OCI-LY7 (cell line): ENCODE results near the gene ZNF276. TPM values are rescaled to one million over a fixed set of nuclear protein-coding genes. Genes with fewer than 3 reads are reported as not detected.

Experiments
- BruUV-seq: library from RNA; stranded (reverse); fragments of 400-500 nt; replicated peaks from 2 replicates; lab custom pipeline; 2021; lab: Mats Ljungman, UMichigan
- CTCF ChIA-PET: fragments of 300-600 bp; sonication (Branson Sonifier 250); formaldehyde crosslinking; loops from one replicate; lab custom pipeline; 2022; ENCODE audit warnings: antibody characterized with exemption; ENCODE audit not compliant: unreplicated experiment; lab: Charles Lee
- POLR2A ChIA-PET: fragments of 300-600 bp; sonication (Branson Sonifier 250); formaldehyde crosslinking; loops from one replicate; lab custom pipeline; 2022; ENCODE audit warnings: antibody characterized with exemption; lab: Charles Lee
- DNase-seq: peaks from one replicate; pipeline ENCODE4 v3.0.0-alpha.2; 2015; ENCODE audit warnings: low spot score
- H2AFZ ChIP-seq: fragments of 200-600 bp; sonication (generic), shearing (Covaris generic); 2 replicates; pipeline ENCODE4 v1.6.1; 2014; ENCODE audit warnings: mild to moderate bottlenecking, antibody characterized with exemption, low read length, moderate library complexity
- H3K27ac ChIP-seq: fragments of 200-600 bp; sonication (generic); 2 replicates; pipeline ENCODE4 v1.5.1; 2014; ENCODE audit warnings: mixed run types, low read depth, mild to moderate bottlenecking, moderate library complexity, low read length, inconsistent platforms; ENCODE audit not compliant: poor library complexity, severe bottlenecking
- H3K36me3 ChIP-seq: fragments of 200-600 bp; sonication (generic); 2 replicates; pipeline ENCODE4 v1.6.1; 2014; ENCODE audit warnings: mild to moderate bottlenecking, antibody characterized with exemption, low read length, moderate library complexity, mixed read lengths; ENCODE audit not compliant: insufficient read depth
- H3K4me1 ChIP-seq: fragments of 200-600 bp; sonication (generic); 2 replicates; pipeline ENCODE4 v1.5.1; 2014; ENCODE audit warnings: mild to moderate bottlenecking, low read length; ENCODE audit not compliant: insufficient read depth, poor library complexity, severe bottlenecking
- H3K4me2 ChIP-seq: fragments of 200-600 bp; sonication (generic); 2 replicates; pipeline ENCODE4 v1.6.1; 2014; ENCODE audit warnings: mild to moderate bottlenecking, low read length
- H3K4me3 ChIP-seq: fragments of 200-600 bp; sonication (generic); 2 replicates; pipeline ENCODE4 v1.5.1; 2014; ENCODE audit warnings: mild to moderate bottlenecking, low read depth, low read length; ENCODE audit not compliant: poor library complexity, severe bottlenecking
- H3K79me2 ChIP-seq: fragments of 200-600 bp; sonication (generic); 2 replicates; pipeline ENCODE4 v1.6.1; 2016; ENCODE audit warnings: low read depth, mild to moderate bottlenecking, low read length, moderate library complexity, mixed read lengths; ENCODE audit not compliant: insufficient read depth
- H3K9me2 ChIP-seq: fragments of 200-600 bp; sonication (generic); 2 replicates; pipeline ENCODE4 v1.6.1; 2016; ENCODE audit warnings: mild to moderate bottlenecking, low read length, mixed read lengths; ENCODE audit not compliant: insufficient read depth
- H3K9me3 ChIP-seq: fragments of 200-600 bp; sonication (generic); 2 replicates; pipeline ENCODE4 v1.6.1; 2014; ENCODE audit warnings: mild to moderate bottlenecking, mixed run types, low read length, mixed read lengths
- H4K20me1 ChIP-seq: fragments of 200-600 bp; sonication (generic); 2 replicates; pipeline ENCODE4 v1.6.1; 2014; ENCODE audit warnings: mild to moderate bottlenecking, antibody characterized with exemption, low read length, moderate library complexity, mixed read lengths; ENCODE audit not compliant: insufficient read depth
- CTCF ChIP-seq: fragments of 200-600 bp; sonication (generic); conservative IDR thresholded peaks from 2 replicates; pipeline ENCODE4 v1.5.1; 2014; ENCODE audit warnings: mild to moderate bottlenecking, antibody characterized with exemption, low read length, moderate library complexity, mixed read lengths
- EZH2phosphoT487 ChIP-seq: fragments of 200-600 bp; sonication (generic); IDR thresholded peaks from 2 replicates; pipeline ENCODE4 v1.6.1; 2018; ENCODE audit warnings: low read depth, borderline replicate concordance, mild to moderate bottlenecking, mixed run types, antibody characterized with exemption, low read length, moderate library complexity, mixed read lengths
- intact Hi-C: fragments of 100-400 bp; cut with micrococcal nuclease; formaldehyde crosslinking; loops from one replicate; pipeline ENCODE4 v1.10.0; 2022; ENCODE audit not compliant: unreplicated experiment
- total RNA-seq, 2 experiments: library from RNA; depleted of rRNA in 1 of 2; stranded (reverse); fragments of >200 nt in 1 of 2; shearing (Covaris generic) in 1 of 2; gene quantifications; 2 replicates each; pipeline ENCODE4 v1.2.3, GENCODE V29; 2014 to 2022

Gene ZNF276
- total RNA-seq, 2 experiments from 2014 or later, result 27.4 to 30.8 TPM

DNA sequence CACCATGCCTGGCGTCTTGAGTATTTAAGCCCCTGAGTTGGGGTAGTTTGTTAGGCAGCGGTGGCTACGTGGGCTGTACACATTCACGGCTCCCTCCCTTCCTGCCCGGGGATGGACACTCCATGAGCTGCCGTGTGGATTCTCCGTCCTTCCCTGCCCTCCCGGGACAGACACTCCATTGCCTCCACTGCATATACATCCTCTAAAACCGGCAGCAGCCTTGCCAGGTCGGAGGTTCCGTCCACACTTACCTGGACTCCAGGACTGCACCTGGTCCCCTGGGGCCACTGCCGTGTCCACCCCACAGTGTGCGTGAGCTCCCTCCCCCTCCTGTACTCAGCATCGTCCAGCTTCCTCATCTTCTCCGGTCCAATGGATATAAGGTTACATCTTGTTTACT lies 16.3 kb upstream of the ZNF276 start:
- intact Hi-C loops, result loop anchor here (10.0 kb wide), 1 partner anchor 310 kb away; the partner anchor contains the start of gene DBNDD1
- H3K4me3 ChIP-seq, result no peak overlapping the region
- POLR2A ChIA-PET, result no interaction called here

DNA sequence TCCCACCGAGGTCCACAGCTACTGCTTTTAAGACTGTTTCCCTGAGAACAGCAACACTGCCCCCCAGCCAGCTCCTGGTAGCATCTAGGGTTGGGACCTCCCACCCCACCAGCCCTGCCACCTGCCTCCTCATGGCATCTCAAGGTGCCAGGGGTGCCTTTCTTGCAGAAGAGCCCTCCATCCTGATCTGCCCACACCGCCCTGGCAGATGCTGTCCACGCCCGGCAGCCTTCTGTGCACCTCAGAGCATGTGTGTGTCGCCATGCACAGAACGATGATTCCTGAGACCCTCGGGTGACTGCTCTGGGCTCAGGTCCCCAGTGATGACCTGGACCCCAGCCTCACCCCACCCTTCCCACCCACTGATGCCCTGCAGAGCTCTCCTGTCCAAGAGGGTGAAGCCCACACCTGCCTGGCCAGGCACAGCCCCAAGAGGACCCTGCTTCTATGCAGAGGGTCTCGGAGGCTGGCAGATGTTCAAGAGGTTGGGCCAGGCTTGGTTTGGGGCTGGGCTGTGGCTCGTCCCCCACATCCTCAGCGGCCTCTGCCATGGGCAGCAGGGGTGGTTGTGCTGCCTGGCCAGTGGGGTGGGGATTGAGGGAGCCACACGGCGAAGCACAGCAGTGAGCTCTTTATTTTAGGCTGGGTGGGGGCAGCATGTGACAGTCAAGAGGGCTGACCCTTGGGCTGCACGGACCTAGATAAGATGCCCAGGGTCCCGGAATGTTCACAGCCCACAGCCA lies 14.6 kb upstream of the ZNF276 start:
- TF ChIP-seq CTCF, result no peak
- no peak for TF ChIP-seq EZH2phosphoT487
- Histone ChIP-seq H3K9me2 (no peaks in the 10 kb centered on the region), H3K4me3 (no peak overlapping the region), H3K4me1 (peaks cover 7% of the 10 kb centered on the region), H2AFZ (no peak overlapping the region), H3K27ac (no peak overlapping the region), H3K4me2 (peak overlapping the region; percentile 7; the same call in 1 of the 2 replicates), H3K9me3 (no peaks in the 10 kb centered on the region), H4K20me1 (no peaks in the 10 kb centered on the region), H3K79me2 (no peaks in the 10 kb centered on the region), H3K36me3 (no peaks in the 10 kb centered on the region)
- no TSS peak for BruUV-seq
- ChIA-PET POLR2A (interaction anchor here (0.6 kb wide), 1 partner anchor 87 kb away, joined by 3 read pairs; no protein-coding TSS in a partner anchor), CTCF (no interaction called here)
- intact Hi-C loops, result loop anchor here (2.0 to 10.0 kb wide), 2 partner anchors 154 to 308 kb away; partner anchors contain the start of gene DBNDD1
- DNase-seq, result no peak

More for the DNA sequence above, 16.3 kb upstream of the ZNF276 start:
- no TSS peak for BruUV-seq
- H3K9me3 ChIP-seq, result no peaks in the 10 kb centered on the region
- H3K36me3 ChIP-seq, result no peaks in the 10 kb centered on the region
- H3K9me2 ChIP-seq, result no peaks in the 10 kb centered on the region
- no peak for TF ChIP-seq CTCF
- no peak for TF ChIP-seq EZH2phosphoT487
- H3K27ac ChIP-seq, result no peak overlapping the region
- H3K79me2 ChIP-seq, result no peaks in the 10 kb centered on the region
- no peak overlapping the region for H3K4me2 ChIP-seq
- H2AFZ ChIP-seq, result no peak overlapping the region
- H3K4me1 ChIP-seq, result peaks cover 18% of the 10 kb centered on the region
- no peak for DNase-seq
- CTCF ChIA-PET, result no interaction called here
- H4K20me1 ChIP-seq, result no peaks in the 10 kb centered on the region

DNA sequence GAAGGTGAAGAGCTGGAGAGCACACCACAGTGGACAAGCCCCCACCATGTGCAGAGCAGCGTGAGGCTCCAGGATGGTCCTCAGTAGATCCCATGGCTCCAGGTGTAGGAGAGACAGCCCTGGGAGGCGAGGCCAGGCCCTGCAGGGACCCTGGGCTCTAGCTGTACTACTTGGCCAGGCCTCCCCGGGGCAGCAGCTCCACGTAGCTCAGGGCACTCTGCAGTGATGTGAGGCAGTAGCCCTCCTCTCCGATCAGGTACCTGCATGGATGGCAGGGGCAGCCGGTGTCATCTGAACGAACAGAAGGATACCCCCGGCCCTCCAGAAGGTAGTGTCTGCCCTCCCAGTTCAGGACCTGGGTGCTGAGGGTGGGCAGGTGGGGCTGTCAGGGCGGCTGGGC lies 13.6 kb upstream of the ZNF276 start:
- Histone ChIP-seq H3K27ac (no peak overlapping the region), H2AFZ (no peak overlapping the region), H3K9me3 (no peaks in the 10 kb centered on the region), H4K20me1 (no peaks in the 10 kb centered on the region), H3K79me2 (no peaks in the 10 kb centered on the region), H3K4me3 (no peak overlapping the region), H3K36me3 (no peaks in the 10 kb centered on the region), H3K4me2 (no peak overlapping the region), H3K4me1 (peaks cover 2% of the 10 kb centered on the region), H3K9me2 (no peaks in the 10 kb centered on the region)
- CTCF ChIA-PET, result no interaction called here
- BruUV-seq, result no TSS peak
- POLR2A ChIA-PET, result interaction anchor here (0.5 to 1.2 kb wide), 3 partner anchors 9 to 166 kb away, joined by 3 read pairs; partner anchors contain the start of gene TCF25
- intact Hi-C loops, result loop anchor here (2.0 to 10.0 kb wide), 2 partner anchors 153 to 307 kb away; partner anchors contain the start of gene DBNDD1
- no peak for DNase-seq
- no peak for TF ChIP-seq EZH2phosphoT487
- no peak for TF ChIP-seq CTCF
